ENCODE results near the gene DEGS1.

GRCh38 chr1:224133741-224134299, 49.2 kb upstream of the DEGS1 start:
- TF ChIP-seq, protein P1, sequence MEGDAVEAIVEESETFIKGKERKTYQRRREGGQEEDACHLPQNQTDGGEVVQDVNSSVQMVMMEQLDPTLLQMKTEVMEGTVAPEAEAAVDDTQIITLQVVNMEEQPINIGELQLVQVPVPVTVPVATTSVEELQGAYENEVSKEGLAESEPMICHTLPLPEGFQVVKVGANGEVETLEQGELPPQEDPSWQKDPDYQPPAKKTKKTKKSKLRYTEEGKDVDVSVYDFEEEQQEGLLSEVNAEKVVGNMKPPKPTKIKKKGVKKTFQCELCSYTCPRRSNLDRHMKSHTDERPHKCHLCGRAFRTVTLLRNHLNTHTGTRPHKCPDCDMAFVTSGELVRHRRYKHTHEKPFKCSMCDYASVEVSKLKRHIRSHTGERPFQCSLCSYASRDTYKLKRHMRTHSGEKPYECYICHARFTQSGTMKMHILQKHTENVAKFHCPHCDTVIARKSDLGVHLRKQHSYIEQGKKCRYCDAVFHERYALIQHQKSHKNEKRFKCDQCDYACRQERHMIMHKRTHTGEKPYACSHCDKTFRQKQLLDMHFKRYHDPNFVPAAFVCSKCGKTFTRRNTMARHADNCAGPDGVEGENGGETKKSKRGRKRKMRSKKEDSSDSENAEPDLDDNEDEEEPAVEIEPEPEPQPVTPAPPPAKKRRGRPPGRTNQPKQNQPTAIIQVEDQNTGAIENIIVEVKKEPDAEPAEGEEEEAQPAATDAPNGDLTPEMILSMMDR (IDR thresholded peaks at IDR 0.05) = no peak
- TF ChIP-seq POLR2A (IDR thresholded peaks at IDR 0.05) = no peak
